BE2C (cell line): ENCODE results near the gene RTL9.
A peak's percentile ranks its signal among the peaks of the same experiment; 100 is the strongest.

Experiments used
- DNase-seq: peaks from one replicate; pipeline ENCODE4 v3.0.0-alpha.2; 2020
- H3K27me3 ChIP-seq: fragments of 250-450 bp; sonication (Bioruptor Pico); 2 replicates; pipeline ENCODE4 v1.5.1; 2020; ENCODE audit warnings: mild to moderate bottlenecking
- H3K36me3 ChIP-seq: fragments of 250-450 bp; sonication (Bioruptor Pico); 2 replicates; pipeline ENCODE4 v1.5.1; 2020; ENCODE audit warnings: mild to moderate bottlenecking
- H3K4me1 ChIP-seq: fragments of 250-450 bp; sonication (Bioruptor Pico); 2 replicates; pipeline ENCODE4 v1.5.1; 2020
- H3K4me3 ChIP-seq: 2 replicates; pipeline ENCODE4 v1.5.1; 2011; ENCODE audit warnings: low read depth, low read length
- H3K9me3 ChIP-seq: fragments of 250-450 bp; sonication (Bioruptor Pico); 2 replicates; pipeline ENCODE4 v1.5.1; 2020
- CTCF ChIP-seq: IDR thresholded peaks from 2 replicates; pipeline ENCODE4 v1.5.1; 2012; ENCODE audit warnings: mild to moderate bottlenecking, low read depth, low read length

The RTL9 gene

GRCh38 chrX:110394651-110395050 is 36.0 kb downstream of the RTL9 start:
- Histone ChIP-seq H3K36me3 (no peaks in the 10 kb centered on the region), H3K9me3 (no peaks in the 10 kb centered on the region), H3K27me3 (no peaks in the 10 kb centered on the region), H3K4me1 (no peaks in the 10 kb centered on the region), H3K4me3 (no peak overlapping the region)
- peak; percentile 13 for DNase-seq
- no peak for TF ChIP-seq CTCF

- H3K4me3 ChIP-seq, result no peak overlapping the region
- TF ChIP-seq CTCF, result no peak
- H3K9me3 ChIP-seq, result no peaks in the 10 kb centered on the region
- no peaks in the 10 kb centered on the region for H3K36me3 ChIP-seq
- H3K4me1 ChIP-seq, result no peaks in the 10 kb centered on the region
- no peak for DNase-seq
- no peaks in the 10 kb centered on the region for H3K27me3 ChIP-seq
These were observed 37.2 kb downstream of the RTL9 start for GRCh38 chrX:110395877-110396276.

- no peaks in the 10 kb centered on the region for H3K9me3 ChIP-seq
- no peak for TF ChIP-seq CTCF
- no peak overlapping the region for H3K4me3 ChIP-seq
- no peaks in the 10 kb centered on the region for H3K27me3 ChIP-seq
- no peak for DNase-seq
- no peaks in the 10 kb centered on the region for H3K36me3 ChIP-seq
- H3K4me1 ChIP-seq, result no peaks in the 10 kb centered on the region
These were observed 38.1 kb downstream of the RTL9 start for GRCh38 chrX:110396735-110397134.

- no peaks in the 10 kb centered on the region for H3K27me3 ChIP-seq
- no peak for TF ChIP-seq CTCF
- no peaks in the 10 kb centered on the region for H3K4me1 ChIP-seq
- no peak for DNase-seq
- H3K4me3 ChIP-seq, result no peak overlapping the region
- no peaks in the 10 kb centered on the region for H3K36me3 ChIP-seq
- H3K9me3 ChIP-seq, result no peaks in the 10 kb centered on the region
These were observed 38.7 kb downstream of the RTL9 start for GRCh38 chrX:110397339-110397738.

GRCh38 chrX:110397904-110398303 is 39.3 kb downstream of the RTL9 start:
- TF ChIP-seq CTCF, result no peak
- no peak for DNase-seq
- Histone ChIP-seq H3K4me3 (no peak overlapping the region), H3K4me1 (no peaks in the 10 kb centered on the region), H3K9me3 (no peaks in the 10 kb centered on the region), H3K27me3 (no peaks in the 10 kb centered on the region), H3K36me3 (no peaks in the 10 kb centered on the region)

- no peak for TF ChIP-seq CTCF
- Histone ChIP-seq H3K9me3 (no peaks in the 10 kb centered on the region), H3K27me3 (no peaks in the 10 kb centered on the region), H3K36me3 (no peaks in the 10 kb centered on the region), H3K4me3 (no peak overlapping the region), H3K4me1 (no peaks in the 10 kb centered on the region)
- no peak for DNase-seq
These were observed 40.8 kb downstream of the RTL9 start for GRCh38 chrX:110399497-110399896.
